H1 (cell line): ENCODE data around the gene CCDC183. TPM values are rescaled to one million over a fixed set of nuclear protein-coding genes. Genes with fewer than 3 reads are reported as not detected.

Source experiments
- BACH1 ChIP-seq: IDR thresholded peaks from 2 replicates; pipeline ENCODE4 v1.6.1; 2012; ENCODE audit warnings: low read length, improper control_type of control experiment
- EP300 ChIP-seq, 2 experiments: IDR thresholded peaks; 1 replicate in 1 of 2; 2 replicates in 1 of 2; pipeline ENCODE4 v1.6.1; 2011 to 2012; ENCODE audit warnings: low read depth in 2 of 2, low read length in 2 of 2, mild to moderate bottlenecking in 2 of 2, borderline replicate concordance in 1 of 2, inconsistent platforms in 1 of 2, moderate library complexity in 1 of 2
- polyA plus RNA-seq, 7 experiments: library from polyadenylated mRNA; depleted of rRNA in 3 of 7; stranded (reverse) in 5 of 7; unstranded in 2 of 7; fragments of >200 nt in 5 of 7; fragments of 200-250 nt in 2 of 7; gene quantifications; 1 replicate in 5 of 7; 2 replicates in 1 of 7; 4 replicates in 1 of 7; pipeline versions ENCODE4 v1.2.1 to v1.2.3, GENCODE V29; 2011 to 2013; ENCODE audit warnings: missing spikeins in 2 of 7, mixed read lengths in 2 of 7
- total RNA-seq: library from RNA; stranded (reverse); fragmentation: NEBNext Ultra II Directional; extraction: Animal tissue kit (Norgen Biotek cat#: 25700); gene quantifications from 2 replicates; pipeline ENCODE4 v1.2.1, GENCODE V29; 2021

Gene CCDC183
- total and polyA plus RNA-seq, 2 of the 8 experiments (the other 6 are each of a cell fraction or from before 2014, with no cell fraction given): 0.51 to 1.6 TPM

- TF ChIP-seq BACH1 (no peak), EP300 (IDR thresholded peaks at IDR 0.05; ENCODE audit: borderline replicate concordance in 1 of 2, low read depth in 2 of 2, low read length in 2 of 2) (no peak)
- TF ChIP-seq, all 59 proteins: peak for 0
Measured at GRCh38 chr9:136789523-136789937, 6.6 kb upstream of the CCDC183 start (continued).
